H1 (cell line): ENCODE results near the gene MVK. TPM values are rescaled to one million over a fixed set of nuclear protein-coding genes. Genes with fewer than 3 reads are reported as not detected.

ENCODE experiments used
- CTCF ChIA-PET: fragments of 300-600 bp; sonication (Branson Sonifier 250); formaldehyde crosslinking; loops from one replicate; lab custom pipeline; 2021; ENCODE audit not compliant: partially characterized antibody; lab: Charles Lee
- POLR2A ChIA-PET: fragments of 300-600 bp; sonication (Branson Sonifier 250); formaldehyde crosslinking; loops from one replicate; lab custom pipeline; 2021; ENCODE audit warnings: inconsistent platforms; ENCODE audit not compliant: partially characterized antibody; lab: Charles Lee
- DNase-seq, 2 experiments: peaks; one replicate each; pipeline versions ENCODE4 v3.0.0 to v3.0.0-alpha.2; 2010 to 2022; ENCODE audit warnings: low spot score in 2 of 2, low read depth in 1 of 2, mixed read lengths in 1 of 2
- FAIRE-seq: peaks from 2 replicates; lab custom pipeline; 2011; peaks lifted over from hg19 to GRCh38; lab: Jason Lieb, UNC
- H2AFZ ChIP-seq: 2 replicates; pipeline ENCODE4 v1.8.1; 2012; ENCODE audit warnings: low read length, inconsistent platforms
- H2AK5ac ChIP-seq: 2 replicates; pipeline ENCODE4 v1.6.1; 2013; ENCODE audit warnings: low read depth, low read length
- H2BK120ac ChIP-seq: replicated peaks from 2 replicates; pipeline ENCODE3; 2013; ENCODE audit warnings: low read depth, low read length, inconsistent platforms
- H2BK12ac ChIP-seq: 2 replicates; pipeline ENCODE4 v1.6.1; 2013; ENCODE audit warnings: low read depth, low read length
- H2BK15ac ChIP-seq: 2 replicates; pipeline ENCODE4 v1.6.1; 2013; ENCODE audit warnings: low read length
- H2BK20ac ChIP-seq: 2 replicates; pipeline ENCODE4 v1.6.1; 2013; ENCODE audit warnings: low read length
- H2BK5ac ChIP-seq: 2 replicates; pipeline ENCODE4 v1.6.1; 2013; ENCODE audit warnings: low read depth, low read length
- H3K14ac ChIP-seq: 2 replicates; pipeline ENCODE4 v1.6.1; 2013; ENCODE audit warnings: inconsistent platforms; ENCODE audit not compliant: insufficient read length
- H3K18ac ChIP-seq: 2 replicates; pipeline ENCODE4 v1.6.1; 2013; ENCODE audit warnings: low read length; ENCODE audit errors: extremely low read depth
- H3K23ac ChIP-seq: 2 replicates; pipeline ENCODE4 v1.6.1; 2013; ENCODE audit warnings: inconsistent platforms; ENCODE audit not compliant: insufficient read length
- H3K23me2 ChIP-seq: 2 replicates; pipeline ENCODE4 v1.6.1; 2013; ENCODE audit warnings: low read depth, low read length
- H3K27ac ChIP-seq: 2 replicates; pipeline ENCODE4 v1.6.1; 2011; ENCODE audit warnings: low read depth, low read length, inconsistent platforms
- H3K27me3 ChIP-seq, 4 experiments: replicated peaks in 1 of 4; 1 replicate in 1 of 4; 2 replicates in 3 of 4; pipeline versions ENCODE4 v1.6.1 to v1.8.1; 2011 to 2013; ENCODE audit warnings: low read length in 3 of 4, mild to moderate bottlenecking in 3 of 4, inconsistent platforms in 2 of 4, mixed read lengths in 2 of 4, moderate library complexity in 1 of 4; ENCODE audit not compliant: control insufficient read depth in 3 of 4, insufficient read depth in 3 of 4; ENCODE audit errors: extremely low read depth in 1 of 4
- H3K36me3 ChIP-seq, 4 experiments: 2 replicates each; pipeline versions ENCODE4 v1.6.1 to v1.8.1; 2011 to 2013; ENCODE audit warnings: mild to moderate bottlenecking in 4 of 4, low read length in 3 of 4, moderate library complexity in 2 of 4, control low read depth in 1 of 4, inconsistent platforms in 1 of 4; ENCODE audit not compliant: insufficient read depth in 4 of 4, control insufficient read depth in 2 of 4
- H3K4ac ChIP-seq: replicated peaks from 2 replicates; pipeline ENCODE3; 2013; ENCODE audit warnings: low read length, low read depth, mixed read lengths, inconsistent platforms; ENCODE audit not compliant: insufficient read length
- H3K4me1 ChIP-seq, 4 experiments: replicated peaks in 1 of 4; 1 replicate in 1 of 4; 2 replicates in 3 of 4; pipeline versions ENCODE4 v1.6.1 to v1.8.1; 2011 to 2013; ENCODE audit warnings: low read length in 3 of 4, inconsistent platforms in 2 of 4, mixed read lengths in 1 of 4; ENCODE audit not compliant: insufficient read depth in 4 of 4, control insufficient read depth in 3 of 4
- H3K4me2 ChIP-seq, 2 experiments: 2 replicates each; pipeline versions ENCODE4 v1.6.1 to v1.8.1; 2011 to 2013; ENCODE audit warnings: low read depth in 2 of 2, low read length in 2 of 2, control low read depth in 1 of 2, inconsistent platforms in 1 of 2, mild to moderate bottlenecking in 1 of 2; ENCODE audit not compliant: insufficient read depth in 1 of 2
- H3K4me3 ChIP-seq, 4 experiments: fragments of 200-600, 300-600 bp in 1 of 4; sonication (generic), shearing (Covaris generic), sonication (Bioruptor Twin) in 1 of 4; 2 replicates each; pipeline versions ENCODE4 v1.5.1 to v1.8.1; 2011 to 2016; ENCODE audit warnings: low read length in 4 of 4, low read depth in 3 of 4, control low read depth in 2 of 4, inconsistent platforms in 2 of 4, mild to moderate bottlenecking in 2 of 4, mixed read lengths in 1 of 4, moderate library complexity in 1 of 4; ENCODE audit not compliant: insufficient read depth in 2 of 4; ENCODE audit errors: extremely low read depth in 1 of 4
- H3K56ac ChIP-seq: replicated peaks from 2 replicates; pipeline ENCODE3; 2013; ENCODE audit warnings: low read depth, mild to moderate bottlenecking, mixed read lengths, low read length, inconsistent platforms; ENCODE audit not compliant: insufficient read length
- H3K79me1 ChIP-seq: 2 replicates; pipeline ENCODE4 v1.6.1; 2013; ENCODE audit warnings: low read depth, low read length, control low read depth
- H3K79me2 ChIP-seq, 2 experiments: 2 replicates each; pipeline versions ENCODE4 v1.6.1 to v1.8.1; 2012 to 2013; ENCODE audit warnings: low read length in 2 of 2, mild to moderate bottlenecking in 2 of 2, inconsistent platforms in 1 of 2; ENCODE audit not compliant: insufficient read depth in 2 of 2, control insufficient read depth in 1 of 2
- H3K9ac ChIP-seq, 4 experiments: replicated peaks in 1 of 4; 1 replicate in 1 of 4; 2 replicates in 3 of 4; pipeline versions ENCODE4 v1.6.1 to v1.8.1; 2011 to 2013; ENCODE audit warnings: low read depth in 3 of 4, low read length in 3 of 4, control low read depth in 2 of 4, mild to moderate bottlenecking in 2 of 4, moderate library complexity in 2 of 4, inconsistent platforms in 1 of 4; ENCODE audit errors: extremely low read depth in 1 of 4
- H3K9me3 ChIP-seq, 2 experiments: 2 replicates each; pipeline versions ENCODE4 v1.6.1 to v1.8.1; 2012 to 2013; ENCODE audit warnings: mild to moderate bottlenecking in 2 of 2, moderate library complexity in 2 of 2, control low read depth in 1 of 2, inconsistent platforms in 1 of 2, low read depth in 1 of 2, low read length in 1 of 2, mixed read lengths in 1 of 2; ENCODE audit not compliant: insufficient read depth in 2 of 2
- H4K20me1 ChIP-seq, 2 experiments: replicated peaks in 1 of 2; 2 replicates each; pipeline versions ENCODE3 to v1.8.1; 2011 to 2013; ENCODE audit warnings: inconsistent platforms in 2 of 2, low read length in 2 of 2, mild to moderate bottlenecking in 1 of 2; ENCODE audit not compliant: insufficient read depth in 2 of 2, control insufficient read depth in 1 of 2
- H4K5ac ChIP-seq: 2 replicates; pipeline ENCODE4 v1.6.1; 2013; ENCODE audit warnings: low read length, low read depth, mixed read lengths, inconsistent platforms; ENCODE audit not compliant: insufficient read length
- H4K8ac ChIP-seq: 2 replicates; pipeline ENCODE4 v1.8.0; 2013; ENCODE audit warnings: mild to moderate bottlenecking, moderate library complexity, low read length, inconsistent platforms; ENCODE audit not compliant: insufficient read depth; ENCODE audit errors: extremely low read depth
- H4K91ac ChIP-seq: replicated peaks from 2 replicates; pipeline ENCODE3; 2013; ENCODE audit warnings: low read length, mixed read lengths, inconsistent platforms; ENCODE audit not compliant: insufficient read length
- BACH1 ChIP-seq: IDR thresholded peaks from 2 replicates; pipeline ENCODE4 v1.6.1; 2012; ENCODE audit warnings: low read length, improper control_type of control experiment
- JUN ChIP-seq: IDR thresholded peaks from 2 replicates; pipeline ENCODE4 v1.6.1; 2011; ENCODE audit warnings: low read depth, mild to moderate bottlenecking, improper control_type of control experiment, low read length
- KDM4A ChIP-seq: IDR thresholded peaks from one replicate; pipeline ENCODE4 v1.7.1; 2012; ENCODE audit warnings: low read depth, mild to moderate bottlenecking, moderate library complexity, low read length, inconsistent platforms; ENCODE audit not compliant: severe bottlenecking
- RXRA ChIP-seq: IDR thresholded peaks from 2 replicates; pipeline ENCODE4 v1.6.1; 2011; ENCODE audit warnings: low read depth, mild to moderate bottlenecking, low read length, moderate library complexity; ENCODE audit not compliant: insufficient read depth
- SIRT6 ChIP-seq: IDR thresholded peaks from one replicate; pipeline ENCODE4 v1.7.1; 2012; ENCODE audit warnings: low read length, inconsistent platforms
- TAF1 ChIP-seq: IDR thresholded peaks from 2 replicates; pipeline ENCODE4 v1.6.1; 2011; ENCODE audit warnings: mild to moderate bottlenecking, low read depth, low read length
- WGBS, 2 experiments: shearing (Covaris generic) in 1 of 2; methylation state at CpG; one replicate each; pipeline versions ENCODE4 v1.1.6 to v1.1.7; 2013 to 2015; ENCODE audit warnings: low lambda C conversion rate in 2 of 2, mixed read lengths in 2 of 2, inconsistent platforms in 1 of 2, low coverage in 1 of 2, missing lambda C conversion rate in 1 of 2; ENCODE audit not compliant: insufficient replicate concordance in 2 of 2, insufficient coverage in 1 of 2, insufficient read length in 1 of 2; ENCODE audit errors: extremely low coverage in 1 of 2, missing lambda C conversion rate in 1 of 2; 5-methylcytosine and 5-hydroxymethylcytosine counted together
- polyA plus RNA-seq, 7 experiments: library from polyadenylated mRNA; depleted of rRNA in 3 of 7; stranded (reverse) in 5 of 7; unstranded in 2 of 7; fragments of >200 nt in 5 of 7; fragments of 200-250 nt in 2 of 7; gene quantifications; 1 replicate in 5 of 7; 2 replicates in 1 of 7; 4 replicates in 1 of 7; pipeline versions ENCODE4 v1.2.1 to v1.2.3, GENCODE V29; 2011 to 2013; ENCODE audit warnings: missing spikeins in 2 of 7, mixed read lengths in 2 of 7
- total RNA-seq: library from RNA; stranded (reverse); fragmentation: NEBNext Ultra II Directional; extraction: Animal tissue kit (Norgen Biotek cat#: 25700); gene quantifications from 2 replicates; pipeline ENCODE4 v1.2.1, GENCODE V29; 2021
- TF ChIP-seq, protein P1 (sequence below): IDR thresholded peaks from 2 replicates; pipeline ENCODE4 v1.6.1; 2011; ENCODE audit warnings: low read depth, mild to moderate bottlenecking, low read length; ENCODE audit not compliant: insufficient read depth

Gene MVK
- total and polyA plus RNA-seq, 2 of the 8 experiments (the other 6 are each of a cell fraction or from before 2014, with no cell fraction given): 15.7 to 20.9 TPM

DNA sequence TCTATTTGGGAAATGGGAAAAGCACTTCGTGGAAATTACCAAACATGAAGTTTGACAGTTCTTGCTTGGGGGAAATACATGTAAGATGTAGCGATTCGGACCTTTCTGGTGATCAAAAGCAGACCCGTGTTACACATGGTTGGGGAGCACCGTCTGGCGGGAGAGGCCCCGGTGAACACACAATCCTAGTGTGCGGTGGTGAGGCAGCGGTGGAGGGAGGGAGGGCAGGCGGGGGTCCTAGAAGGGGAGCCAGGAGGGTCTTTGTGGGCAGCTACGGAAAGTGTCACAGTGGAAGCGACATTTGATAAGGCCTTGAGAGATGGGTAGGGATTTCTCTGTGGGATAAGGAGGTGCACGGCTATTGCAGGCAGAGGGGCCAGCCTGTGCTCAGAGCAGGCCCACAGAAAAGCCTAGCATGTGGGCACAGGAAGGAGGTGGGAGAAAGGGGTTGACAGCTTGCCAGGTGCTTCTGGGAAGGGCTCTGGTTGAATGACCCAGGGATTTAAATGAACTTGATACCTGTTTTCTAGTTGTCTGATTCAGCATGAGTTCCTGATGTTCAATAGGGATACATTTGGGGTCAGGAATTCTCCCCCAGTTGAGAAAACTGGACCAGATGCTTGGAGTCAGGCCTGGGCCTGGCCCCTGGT lies 7.2 kb downstream of the MVK start:
- peaks cover 6 to 57% (median 18%) of the 10 kb centered on the region in 4 experiments; a peak in 6 of 8 replicates for H3K36me3 ChIP-seq
- H3K56ac ChIP-seq: no peak overlapping the region
- H3K23me2 ChIP-seq: no peaks in the 10 kb centered on the region
- ChIA-PET CTCF (interaction anchor here (2.0 to 8.0 kb wide), 2 partner anchors 19 to 192 kb away, joined by 4 to 68 read pairs; no protein-coding TSS in a partner anchor), POLR2A (interaction anchor here (1.4 kb wide), 1 partner anchor 9 kb away, joined by 5 read pairs; no protein-coding TSS in a partner anchor)
- H4K20me1 ChIP-seq: peaks cover 0 to 5% of the 10 kb centered on the region in 2 experiments
- 92% methylated on average over 12 of the region's 13 CpGs; no CpG with 5 or more reads in 1 of the 2 experiments for WGBS, 2 experiments
- no peaks in the 10 kb centered on the region for H3K79me2 ChIP-seq
- no peak for DNase-seq
- no peaks in the 10 kb centered on the region for H3K27me3 ChIP-seq
- H4K91ac ChIP-seq: no peak overlapping the region
- no peak overlapping the region for H2BK20ac ChIP-seq
- H2AK5ac ChIP-seq: no peak overlapping the region
- no peak overlapping the region for H3K23ac ChIP-seq
- no peak overlapping the region for H3K18ac ChIP-seq
- no peak for FAIRE-seq
- no peak overlapping the region for H4K5ac ChIP-seq
- no peak overlapping the region for H3K14ac ChIP-seq
- no peak overlapping the region for H2BK5ac ChIP-seq
- H3K4me1 ChIP-seq: no peaks in the 10 kb centered on the region
- H3K79me1 ChIP-seq: no peaks in the 10 kb centered on the region; the same call in 1 of the 2 replicates
- H3K4me3 ChIP-seq: no peak overlapping the region
- TF ChIP-seq, protein P1, sequence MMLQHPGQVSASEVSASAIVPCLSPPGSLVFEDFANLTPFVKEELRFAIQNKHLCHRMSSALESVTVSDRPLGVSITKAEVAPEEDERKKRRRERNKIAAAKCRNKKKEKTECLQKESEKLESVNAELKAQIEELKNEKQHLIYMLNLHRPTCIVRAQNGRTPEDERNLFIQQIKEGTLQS: no peak
- TF ChIP-seq BACH1 (no peak), SIRT6 (no peak), TAF1 (no peak), RXRA (no peak), JUN (no peak), KDM4A (no peak)
- H3K4ac ChIP-seq: no peak overlapping the region
- no peak overlapping the region for H3K27ac ChIP-seq
- H2BK15ac ChIP-seq: no peak overlapping the region
- no peak overlapping the region for H2AFZ ChIP-seq
- no peaks in the 10 kb centered on the region for H3K9me3 ChIP-seq
- no peak overlapping the region for H2BK120ac ChIP-seq
- no peak overlapping the region for H2BK12ac ChIP-seq
- H4K8ac ChIP-seq: no peak overlapping the region; the same call in 1 of the 2 replicates
- H3K4me2 ChIP-seq: no peak overlapping the region
- no peak overlapping the region for H3K9ac ChIP-seq
